PC-3 (cell line): ENCODE results near the gene CDK5RAP2. TPM values are rescaled to one million over a fixed set of nuclear protein-coding genes. Genes with fewer than 3 reads are reported as not detected.

ENCODE experiments used
- ATAC-seq: fragments of 200-7000 bp; cut with Tn5 transposase; 2 replicates; pipeline ENCODE4 v1.9.1; 2020; ENCODE audit warnings: mild to moderate bottlenecking, moderate library complexity
- BruUV-seq: library from RNA; stranded (reverse); fragments of 400-500 nt; replicated peaks from 2 replicates; lab custom pipeline; 2021; lab: Mats Ljungman, UMichigan
- CTCF ChIA-PET: fragments of 300-600 bp; sonication (Branson Sonifier 250); formaldehyde crosslinking; loops from one replicate; lab custom pipeline; 2022; ENCODE audit warnings: antibody characterized with exemption; lab: Charles Lee
- POLR2A ChIA-PET: fragments of 300-600 bp; sonication (Branson Sonifier 250); formaldehyde crosslinking; loops from one replicate; lab custom pipeline; 2022; ENCODE audit warnings: antibody characterized with exemption; ENCODE audit not compliant: unreplicated experiment; lab: Charles Lee
- DNase-seq: peaks from one replicate; pipeline ENCODE4 v3.0.0-alpha.2; 2015
- H2AFZ ChIP-seq: fragments of 300-600 bp; sonication (generic); 2 replicates; pipeline ENCODE4 v1.6.0; 2016; ENCODE audit warnings: antibody characterized with exemption, low read length
- H3F3A ChIP-seq: fragments of 300-600 bp; sonication (generic); one replicate; pipeline ENCODE4 v1.6.0; 2017; ENCODE audit warnings: antibody characterized with exemption, low read length, control low read depth, mild to moderate bottlenecking; ENCODE audit not compliant: unreplicated experiment
- H3K27ac ChIP-seq: fragments of 300-600 bp; sonication (generic); 2 replicates; pipeline ENCODE4 v1.5.1; 2016; ENCODE audit warnings: mild to moderate bottlenecking, low read length
- H3K27me3 ChIP-seq: fragments of 300-600 bp; sonication (generic); 2 replicates; pipeline ENCODE4 v1.6.1; 2016; ENCODE audit warnings: low read length, mixed read lengths
- H3K36me3 ChIP-seq: fragments of 300-600 bp; sonication (generic); 2 replicates; pipeline ENCODE4 v1.6.1; 2016; ENCODE audit warnings: low read depth, mixed run types, low read length, mixed read lengths
- H3K4me1 ChIP-seq: fragments of 300-600 bp; sonication (generic); 2 replicates; pipeline ENCODE4 v1.5.1; 2016; ENCODE audit warnings: low read length; ENCODE audit not compliant: insufficient read depth
- H3K4me2 ChIP-seq: fragments of 300-600 bp; sonication (generic); 2 replicates; pipeline ENCODE4 v1.6.0; 2016; ENCODE audit warnings: low read length
- H3K4me3 ChIP-seq: fragments of 300-600 bp; sonication (generic); 2 replicates; pipeline ENCODE4 v1.5.1; 2016; ENCODE audit warnings: mild to moderate bottlenecking, low read length, mixed read lengths
- H3K79me2 ChIP-seq: fragments of 300-600 bp; sonication (generic); 2 replicates; pipeline ENCODE4 v1.6.1; 2017; ENCODE audit warnings: low read length, mixed read lengths
- H3K9ac ChIP-seq: fragments of 300-600 bp; sonication (generic); 2 replicates; pipeline ENCODE4 v1.6.0; 2016; ENCODE audit warnings: mild to moderate bottlenecking, low read length
- H3K9me2 ChIP-seq: fragments of 300-600 bp; sonication (generic); replicated peaks from 2 replicates; pipeline ENCODE4 v1.6.1; 2016; ENCODE audit warnings: mixed run types, low read length, mixed read lengths
- H3K9me3 ChIP-seq: fragments of 300-600 bp; sonication (generic); 2 replicates; pipeline ENCODE4 v1.6.1; 2016; ENCODE audit warnings: low read length, mixed read lengths
- H4K20me1 ChIP-seq: fragments of 300-600 bp; sonication (generic); 2 replicates; pipeline ENCODE4 v1.6.1; 2016; ENCODE audit warnings: low read length, mixed read lengths
- EZH2 ChIP-seq: fragments of 300-600 bp; sonication (generic); IDR thresholded peaks from one replicate; pipeline ENCODE4 v1.6.1; 2017; ENCODE audit warnings: antibody characterized with exemption, mild to moderate bottlenecking, low read length; ENCODE audit not compliant: unreplicated experiment
- EZH2phosphoT487 ChIP-seq: fragments of 300-600 bp; sonication (generic); IDR thresholded peaks from 2 replicates; pipeline ENCODE4 v1.6.1; 2018; ENCODE audit warnings: mild to moderate bottlenecking, antibody characterized with exemption, low read length, borderline replicate concordance
- intact Hi-C: fragments of 100-400 bp; cut with micrococcal nuclease; formaldehyde crosslinking; loops from 2 replicates; pipeline ENCODE4 v1.9.0; 2023
- total RNA-seq: library from RNA; depleted of rRNA; stranded (reverse); fragments of >200 nt; gene quantifications from 2 replicates; pipeline ENCODE4 v1.2.3, GENCODE V29; 2014
- TF ChIP-seq, protein P1 (sequence below): fragments of 300-600 bp; sonication (generic); conservative IDR thresholded peaks from 2 replicates; pipeline ENCODE4 v1.5.1; 2017; ENCODE audit warnings: antibody characterized with exemption, low read depth, mild to moderate bottlenecking, low read length

CDK5RAP2 gene
- total RNA-seq, 1 experiment from 2014 or later: 37.4 TPM

DNA sequence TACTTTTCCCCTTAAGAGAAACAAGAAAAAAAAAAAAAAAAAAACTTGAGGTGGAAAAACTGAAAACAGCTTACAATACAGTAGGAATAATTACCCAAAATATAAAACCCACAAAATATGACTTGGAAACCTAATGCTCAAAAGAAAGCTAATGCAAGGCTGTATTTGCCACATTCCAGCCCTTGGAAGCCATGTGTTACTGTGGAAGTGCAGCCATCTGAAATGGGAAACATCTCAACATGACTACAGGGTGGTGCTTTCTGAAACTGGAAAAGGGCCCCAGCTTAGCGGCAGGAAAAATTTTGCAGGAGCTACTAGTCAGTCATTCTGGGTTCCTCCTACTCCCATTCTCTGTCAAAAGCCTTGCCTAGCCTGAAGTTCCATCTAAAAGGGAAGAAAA, 20.4 kb downstream of the CDK5RAP2 start:
- Histone ChIP-seq H3F3A (no peaks in the 10 kb centered on the region), H3K27me3 (no peaks in the 10 kb centered on the region), H3K4me1 (no peaks in the 10 kb centered on the region), H3K79me2 (peaks cover 17% of the 10 kb centered on the region; the same call in 1 of the 2 replicates), H3K9me3 (no peaks in the 10 kb centered on the region), H4K20me1 (no peaks in the 10 kb centered on the region), H3K4me3 (no peak overlapping the region), H3K27ac (no peak overlapping the region), H3K9me2 (no peaks in the 10 kb centered on the region), H2AFZ (no peak overlapping the region), H3K9ac (no peak overlapping the region), H3K36me3 (peaks cover 6% of the 10 kb centered on the region; the same call in 1 of the 2 replicates), H3K4me2 (no peak overlapping the region)
- no peak for TF ChIP-seq EZH2phosphoT487
- TF ChIP-seq, protein P1, sequence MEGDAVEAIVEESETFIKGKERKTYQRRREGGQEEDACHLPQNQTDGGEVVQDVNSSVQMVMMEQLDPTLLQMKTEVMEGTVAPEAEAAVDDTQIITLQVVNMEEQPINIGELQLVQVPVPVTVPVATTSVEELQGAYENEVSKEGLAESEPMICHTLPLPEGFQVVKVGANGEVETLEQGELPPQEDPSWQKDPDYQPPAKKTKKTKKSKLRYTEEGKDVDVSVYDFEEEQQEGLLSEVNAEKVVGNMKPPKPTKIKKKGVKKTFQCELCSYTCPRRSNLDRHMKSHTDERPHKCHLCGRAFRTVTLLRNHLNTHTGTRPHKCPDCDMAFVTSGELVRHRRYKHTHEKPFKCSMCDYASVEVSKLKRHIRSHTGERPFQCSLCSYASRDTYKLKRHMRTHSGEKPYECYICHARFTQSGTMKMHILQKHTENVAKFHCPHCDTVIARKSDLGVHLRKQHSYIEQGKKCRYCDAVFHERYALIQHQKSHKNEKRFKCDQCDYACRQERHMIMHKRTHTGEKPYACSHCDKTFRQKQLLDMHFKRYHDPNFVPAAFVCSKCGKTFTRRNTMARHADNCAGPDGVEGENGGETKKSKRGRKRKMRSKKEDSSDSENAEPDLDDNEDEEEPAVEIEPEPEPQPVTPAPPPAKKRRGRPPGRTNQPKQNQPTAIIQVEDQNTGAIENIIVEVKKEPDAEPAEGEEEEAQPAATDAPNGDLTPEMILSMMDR: no peak
- TF ChIP-seq EZH2: no peak
- no peak for DNase-seq
- ATAC-seq: no peak
- POLR2A ChIA-PET: no interaction called here
- intact Hi-C loops: no loop called here
- CTCF ChIA-PET: no interaction called here
- BruUV-seq: no TSS peak

DNA sequence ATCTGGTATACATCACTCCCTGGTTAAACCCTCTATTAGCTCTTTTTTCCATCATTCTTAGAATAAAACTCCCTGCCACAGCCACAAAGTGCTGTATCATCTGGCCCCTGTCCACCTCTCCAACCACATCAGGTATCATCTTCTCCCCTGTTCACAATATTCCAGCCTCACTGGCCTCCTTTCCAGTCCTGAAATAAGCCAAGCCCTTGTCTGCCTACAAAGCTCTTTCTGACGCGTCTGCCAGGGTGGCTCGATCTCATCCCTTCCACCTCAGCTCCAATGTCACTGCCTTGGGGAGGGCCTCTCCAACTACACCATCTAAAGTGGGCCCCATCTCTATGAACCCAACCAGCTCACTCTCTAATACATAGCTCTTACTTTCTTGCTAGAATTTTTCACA, 21.5 kb downstream of the CDK5RAP2 start:
- DNase-seq (no peak), ATAC-seq (no peak)
- H3F3A ChIP-seq: no peaks in the 10 kb centered on the region
- no peaks in the 10 kb centered on the region for H3K4me1 ChIP-seq
- H3K9ac ChIP-seq: no peak overlapping the region
- H3K9me2 ChIP-seq: no peaks in the 10 kb centered on the region
- intact Hi-C loops: no loop called here
- BruUV-seq: no TSS peak
- POLR2A ChIA-PET: interaction anchor here (0.5 kb wide), 1 partner anchor 22 kb away, joined by 7 read pairs; the partner anchor contains the start of gene CDK5RAP2
- H2AFZ ChIP-seq: no peak overlapping the region
- CTCF ChIA-PET: no interaction called here
- H3K79me2 ChIP-seq: peaks cover 13% of the 10 kb centered on the region; the same call in 1 of the 2 replicates
- H4K20me1 ChIP-seq: no peaks in the 10 kb centered on the region
- H3K9me3 ChIP-seq: no peaks in the 10 kb centered on the region
- TF ChIP-seq EZH2 (no peak), EZH2phosphoT487 (no peak)
- TF ChIP-seq, protein P1: no peak
- peaks cover 6% of the 10 kb centered on the region; the same call in 1 of the 2 replicates for H3K36me3 ChIP-seq
- no peak overlapping the region for H3K4me3 ChIP-seq
- no peak overlapping the region for H3K27ac ChIP-seq
- H3K27me3 ChIP-seq: no peaks in the 10 kb centered on the region
- no peak overlapping the region for H3K4me2 ChIP-seq

DNA sequence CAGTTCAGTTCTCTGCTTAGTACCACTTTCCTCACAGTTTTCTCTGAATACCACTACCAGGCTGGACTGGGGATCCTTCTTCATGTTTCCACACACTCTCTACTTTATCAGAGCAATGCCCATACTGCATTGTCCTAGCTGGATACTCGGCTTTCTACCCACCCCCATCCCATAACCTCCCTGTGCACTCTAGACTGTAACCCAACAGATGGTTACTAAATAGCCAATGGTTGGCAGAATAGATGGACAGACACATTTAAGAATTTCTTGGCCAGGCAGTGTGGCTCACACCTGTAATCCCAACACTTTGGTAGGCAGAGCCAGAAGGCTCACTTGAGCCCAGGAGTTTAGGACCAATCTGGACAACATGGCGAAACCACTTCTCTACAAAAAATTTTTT, 22.8 kb downstream of the CDK5RAP2 start:
- TF ChIP-seq EZH2 (no peak), EZH2phosphoT487 (no peak)
- TF ChIP-seq, protein P1: no peak
- H3K9me3 ChIP-seq: no peaks in the 10 kb centered on the region
- H3K4me1 ChIP-seq: no peaks in the 10 kb centered on the region
- H3K27ac ChIP-seq: no peak overlapping the region
- H3F3A ChIP-seq: no peaks in the 10 kb centered on the region
- ChIA-PET POLR2A (no interaction called here), CTCF (no interaction called here)
- H2AFZ ChIP-seq: no peak overlapping the region
- no TSS peak for BruUV-seq
- H3K36me3 ChIP-seq: no peaks in the 10 kb centered on the region; the same call in 1 of the 2 replicates
- DNase-seq (no peak), ATAC-seq (no peak; the same call in none of the 2 replicates)
- H3K4me2 ChIP-seq: no peak overlapping the region
- H3K9ac ChIP-seq: no peak overlapping the region
- no peaks in the 10 kb centered on the region for H3K9me2 ChIP-seq
- H3K79me2 ChIP-seq: peaks cover 5% of the 10 kb centered on the region; the same call in 1 of the 2 replicates
- intact Hi-C loops: no loop called here
- no peaks in the 10 kb centered on the region for H3K27me3 ChIP-seq
- H4K20me1 ChIP-seq: no peaks in the 10 kb centered on the region
- no peak overlapping the region for H3K4me3 ChIP-seq
